HEK293T (cell line): Measurements from ENCODE around the gene E2F3.

Experiments
- ARNT ChIP-seq: fragments of 450-650 bp; IDR thresholded peaks from 2 replicates; pipeline ENCODE4 v1.6.1; 2017; ENCODE audit warnings: mild to moderate bottlenecking
- BHLHE40 ChIP-seq: fragments of 450-650 bp; IDR thresholded peaks from 2 replicates; pipeline ENCODE4 v1.6.1; 2016; ENCODE audit warnings: mild to moderate bottlenecking, moderate library complexity, borderline replicate concordance
- ELF4 ChIP-seq: fragments of 450-650 bp; IDR thresholded peaks from 2 replicates; pipeline ENCODE4 v1.6.1; 2017; ENCODE audit warnings: antibody characterized with exemption
- FOXK2 ChIP-seq: fragments of 450-650 bp; IDR thresholded peaks from 2 replicates; pipeline ENCODE4 v1.6.1; 2016; ENCODE audit warnings: mild to moderate bottlenecking
- FOXM1 ChIP-seq: fragments of 450-650 bp; IDR thresholded peaks from 2 replicates; pipeline ENCODE4 v1.6.1; 2017; ENCODE audit warnings: mild to moderate bottlenecking, borderline replicate concordance
- HDGF ChIP-seq: fragments of 450-650 bp; IDR thresholded peaks from 2 replicates; pipeline ENCODE4 v1.6.1; 2017; ENCODE audit warnings: antibody characterized with exemption, borderline replicate concordance
- LEF1 ChIP-seq: fragments of 450-650 bp; IDR thresholded peaks from 2 replicates; pipeline ENCODE4 v1.6.1; 2017; ENCODE audit warnings: mild to moderate bottlenecking, borderline replicate concordance
- NFRKB ChIP-seq: fragments of 450-650 bp; IDR thresholded peaks from 2 replicates; pipeline ENCODE4 v1.6.1; 2016; ENCODE audit warnings: mild to moderate bottlenecking, moderate library complexity
- SP1 ChIP-seq: fragments of 450-650 bp; IDR thresholded peaks from 2 replicates; pipeline ENCODE4 v1.6.1; 2017
- SUZ12 ChIP-seq: fragments of 450-650 bp; IDR thresholded peaks from 2 replicates; pipeline ENCODE4 v1.6.1; 2016; ENCODE audit warnings: mild to moderate bottlenecking
- TARDBP ChIP-seq: fragments of 450-650 bp; IDR thresholded peaks from 2 replicates; pipeline ENCODE4 v1.6.1; 2016
- ZNF384 ChIP-seq: fragments of 450-650 bp; IDR thresholded peaks from 2 replicates; pipeline ENCODE4 v1.6.1; 2016
- TF ChIP-seq, protein P1 (sequence below): fragments of 450-650 bp; IDR thresholded peaks from 2 replicates; pipeline ENCODE4 v1.6.1; 2016

DNA sequence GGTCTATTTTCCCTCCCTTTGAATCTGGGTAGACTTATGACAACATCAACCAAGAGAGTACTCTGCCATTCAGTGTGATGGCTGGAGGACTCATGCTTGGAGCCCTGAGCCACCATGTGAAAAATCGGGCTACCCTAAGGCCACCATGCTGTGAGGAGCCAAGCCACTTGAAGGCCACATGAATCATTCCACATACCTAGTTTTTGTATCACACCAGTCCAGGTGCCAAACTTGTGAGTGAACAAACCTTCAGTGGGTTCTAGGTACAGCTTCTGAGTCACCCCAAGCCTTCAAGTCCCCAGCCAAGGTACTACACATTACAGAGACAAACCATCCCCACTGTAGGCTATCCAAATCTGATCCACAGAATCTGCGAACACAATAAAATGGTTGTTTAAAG, 37.4 kb upstream of the E2F3 start:
- TF ChIP-seq ELF4 (no peak), SP1 (no peak), HDGF (no peak), FOXK2 (no peak), FOXM1 (no peak), BHLHE40 (no peak), TARDBP (no peak), NFRKB (no peak), LEF1 (no peak), ARNT (no peak), ZNF384 (no peak), SUZ12 (no peak)
- TF ChIP-seq, protein P1, sequence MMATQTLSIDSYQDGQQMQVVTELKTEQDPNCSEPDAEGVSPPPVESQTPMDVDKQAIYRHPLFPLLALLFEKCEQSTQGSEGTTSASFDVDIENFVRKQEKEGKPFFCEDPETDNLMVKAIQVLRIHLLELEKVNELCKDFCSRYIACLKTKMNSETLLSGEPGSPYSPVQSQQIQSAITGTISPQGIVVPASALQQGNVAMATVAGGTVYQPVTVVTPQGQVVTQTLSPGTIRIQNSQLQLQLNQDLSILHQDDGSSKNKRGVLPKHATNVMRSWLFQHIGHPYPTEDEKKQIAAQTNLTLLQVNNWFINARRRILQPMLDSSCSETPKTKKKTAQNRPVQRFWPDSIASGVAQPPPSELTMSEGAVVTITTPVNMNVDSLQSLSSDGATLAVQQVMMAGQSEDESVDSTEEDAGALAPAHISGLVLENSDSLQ, result no peak
